ENCODE results near the gene ZC3H8.
"Not testable (repeated sequence)": the region's sequence is repeated elsewhere in the genome, so short reads cannot be mapped to it uniquely, and the experiment has no call there.

ZC3H8 gene

GRCh38 chr2:112259509-112260294, 4.9 kb upstream of the ZC3H8 start:
- DNase-seq (ENCODE audit: low spot score): peak; percentile 74

GRCh38 chr2:112257575-112257974, 2.7 kb upstream of the ZC3H8 start:
- no peak for DNase-seq (ENCODE audit: low spot score)

GRCh38 chr2:112256654-112257053, 1.8 kb upstream of the ZC3H8 start:
- no peak for DNase-seq (ENCODE audit: low spot score)

GRCh38 chr2:112255875-112256274, 1.0 kb upstream of the ZC3H8 start:
- no peak for DNase-seq (ENCODE audit: low spot score)

- no peak for DNase-seq (ENCODE audit: low spot score)
Measured at GRCh38 chr2:112253261-112253815, 1.5 kb downstream of the ZC3H8 start.

GRCh38 chr2:112251271-112251670, 3.6 kb downstream of the ZC3H8 start:
- no peak for DNase-seq (ENCODE audit: low spot score)

- no peak for DNase-seq (ENCODE audit: low spot score)
Measured at GRCh38 chr2:112244854-112245253, 10.0 kb downstream of the ZC3H8 start.

GRCh38 chr2:112243233-112243632, 11.6 kb downstream of the ZC3H8 start:
- DNase-seq (ENCODE audit: low spot score): no peak

GRCh38 chr2:112242384-112242783, 12.5 kb downstream of the ZC3H8 start:
- no peak for DNase-seq (ENCODE audit: low spot score)

GRCh38 chr2:112239862-112240261, 15.0 kb downstream of the ZC3H8 start:
- DNase-seq (ENCODE audit: low spot score): no peak

GRCh38 chr2:112230371-112230770, 24.5 kb downstream of the ZC3H8 start:
- DNase-seq (ENCODE audit: low spot score): no peak

GRCh38 chr2:112229348-112229747, 25.5 kb downstream of the ZC3H8 start:
- no peak for DNase-seq (ENCODE audit: low spot score)

GRCh38 chr2:112220831-112221230, 34.0 kb downstream of the ZC3H8 start:
- DNase-seq (ENCODE audit: low spot score): no peak

GRCh38 chr2:112220186-112220585, 34.7 kb downstream of the ZC3H8 start:
- no peak for DNase-seq (ENCODE audit: low spot score)

GRCh38 chr2:112217854-112218253, 37.0 kb downstream of the ZC3H8 start:
- DNase-seq (ENCODE audit: low spot score): no peak

- DNase-seq (ENCODE audit: low spot score): no peak
Measured at GRCh38 chr2:112216167-112216566, 38.7 kb downstream of the ZC3H8 start.

- not testable (repeated sequence) for DNase-seq (ENCODE audit: low spot score)
Measured at GRCh38 chr2:112207905-112208304, 46.9 kb downstream of the ZC3H8 start.

- DNase-seq (ENCODE audit: low spot score): no peak
Measured at GRCh38 chr2:112204411-112204810, 50.4 kb downstream of the ZC3H8 start.

GRCh38 chr2:112201696-112202430, 53.0 kb downstream of the ZC3H8 start:
- no peak for DNase-seq (ENCODE audit: low spot score)

- no peak for DNase-seq (ENCODE audit: low spot score)
Measured at GRCh38 chr2:112199188-112199587, 55.7 kb downstream of the ZC3H8 start.

- DNase-seq (ENCODE audit: low spot score): no peak
Measured at GRCh38 chr2:112198780-112199179, 56.1 kb downstream of the ZC3H8 start.

- DNase-seq (ENCODE audit: low spot score): no peak
Measured at GRCh38 chr2:112197868-112198267, 57.0 kb downstream of the ZC3H8 start.

GRCh38 chr2:112195950-112196349, 58.9 kb downstream of the ZC3H8 start:
- no peak for DNase-seq (ENCODE audit: low spot score)
